ENCODE data around the gene SCN4B. TPM values are rescaled to one million over a fixed set of nuclear protein-coding genes. Genes with fewer than 3 reads are reported as not detected.

The SCN4B gene
- total RNA-seq, 1 experiment from 2014 or later: 1.6 TPM

- no peaks in the 10 kb centered on the region for H3K9me3 ChIP-seq (ENCODE audit: control insufficient read depth, low read depth, low read length)
- H3K79me2 ChIP-seq (ENCODE audit: insufficient read depth, low read length): no peaks in the 10 kb centered on the region
- H4K8ac ChIP-seq (replicated peaks; ENCODE audit: insufficient read length, low read depth, low read length): no peak overlapping the region
- H3K27me3 ChIP-seq (ENCODE audit: insufficient read depth, low read length): no peaks in the 10 kb centered on the region; the same call in 1 of the 2 replicates
- H4K20me1 ChIP-seq (ENCODE audit: control insufficient read depth, insufficient read depth, insufficient read length): no peaks in the 10 kb centered on the region
- H3T11ph ChIP-seq (ENCODE audit: low read length): no peak overlapping the region
- H2BK12ac ChIP-seq (ENCODE audit: insufficient read length, low read depth, low read length): no peak overlapping the region
- DNase-seq: no peak
- no peak overlapping the region for H3K56ac ChIP-seq (ENCODE audit: insufficient read length, low read depth, low read length)
- no peaks in the 10 kb centered on the region for H3K4me1 ChIP-seq (ENCODE audit: insufficient read depth, low read length)
- no peak overlapping the region for H3K14ac ChIP-seq (ENCODE audit: insufficient read depth, low read length)
- no peak overlapping the region for H2AFZ ChIP-seq (ENCODE audit: low read length)
- H2BK120ac ChIP-seq (ENCODE audit: low read depth, low read length, poor library complexity, severe bottlenecking): no peak overlapping the region
- H3K23me2 ChIP-seq (ENCODE audit: insufficient read length, low read depth, low read length, poor library complexity, severe bottlenecking): no peaks in the 10 kb centered on the region
- peaks cover 16% of the 10 kb centered on the region for H3K27me3 Mint-ChIP-seq (ENCODE audit: low read depth)
- H3K18ac ChIP-seq (ENCODE audit: insufficient read length, low read depth, low read length): no peak overlapping the region
- no peak overlapping the region for H4K5ac ChIP-seq (ENCODE audit: insufficient read length, low read depth, low read length)
- H3K4me1 Mint-ChIP-seq: peaks cover 0 to 7% of the 10 kb centered on the region in 2 experiments; a peak in 3 of 4 replicates
- no peak overlapping the region for H2BK5ac ChIP-seq (ENCODE audit: insufficient read length, low read length)
- H3K36me3 Mint-ChIP-seq (ENCODE audit: insufficient read depth in 1 of 3, low read depth in 3 of 3): peaks cover 0 to 4% (median 0%) of the 10 kb centered on the region in 3 experiments; a peak in 2 of 7 replicates
- no peak overlapping the region for H3K4ac ChIP-seq (ENCODE audit: low read depth, low read length)
- H3K27ac ChIP-seq (ENCODE audit: insufficient read length, low read depth, low read length): no peak overlapping the region
- no CpG with 5 or more reads among the region's 6 CpGs for WGBS (ENCODE audit: extremely low coverage, insufficient read length, low lambda C conversion rate)
- H4K91ac ChIP-seq (ENCODE audit: insufficient read length, low read depth, low read length): no peak overlapping the region
- no peak overlapping the region for H3K4me2 ChIP-seq (ENCODE audit: insufficient read depth, insufficient read length, low read length)
- no peak overlapping the region for H3K27ac Mint-ChIP-seq
- no peak overlapping the region for H3K9ac ChIP-seq (ENCODE audit: extremely low read depth, insufficient read length, low read length)
- no peak overlapping the region for H2BK20ac ChIP-seq (ENCODE audit: low read depth, low read length, poor library complexity, severe bottlenecking)
- H3K23ac ChIP-seq (ENCODE audit: insufficient read length, low read depth, low read length): no peak overlapping the region
- no peak overlapping the region for H3K4me3 Mint-ChIP-seq
- H3K79me1 ChIP-seq (ENCODE audit: insufficient read depth, low read depth, low read length, poor library complexity, severe bottlenecking): no peaks in the 10 kb centered on the region
- H2BK15ac ChIP-seq (ENCODE audit: low read depth, low read length): no peak overlapping the region
- H2AK5ac ChIP-seq (ENCODE audit: insufficient read length, low read length): no peak overlapping the region
- H3K9me3 Mint-ChIP-seq: peaks cover 0 to 6% of the 10 kb centered on the region in 2 experiments; a peak in 3 of 5 replicates
- TF ChIP-seq CTCF (conservative IDR thresholded peaks at IDR 0.05): no peak
Measured at GRCh38 chr11:118091690-118092089, 60.9 kb downstream of the SCN4B start.
